Astrocyte of the spinal cord (primary cell): ENCODE measurements around the gene ARHGAP25.

ENCODE experiments used
- DNase-seq: peaks from one replicate; pipeline ENCODE4 v3.0.0; 2011; ENCODE audit warnings: low read depth, low spot score
- H3K4me3 ChIP-seq: 2 replicates; pipeline ENCODE4 v1.5.1; 2011; ENCODE audit warnings: low read depth, mild to moderate bottlenecking, low read length, moderate library complexity
- CTCF ChIP-seq: IDR thresholded peaks from 2 replicates; pipeline ENCODE4 v1.5.1; 2012; ENCODE audit warnings: low read depth, mild to moderate bottlenecking, low read length, inconsistent platforms
- in situ Hi-C: cut with HindIII; loops from 2 replicates; pipeline ENCODE4 v1.10.0; 2017; ENCODE audit warnings: low sequenced_read_pairs

Gene ARHGAP25

DNA sequence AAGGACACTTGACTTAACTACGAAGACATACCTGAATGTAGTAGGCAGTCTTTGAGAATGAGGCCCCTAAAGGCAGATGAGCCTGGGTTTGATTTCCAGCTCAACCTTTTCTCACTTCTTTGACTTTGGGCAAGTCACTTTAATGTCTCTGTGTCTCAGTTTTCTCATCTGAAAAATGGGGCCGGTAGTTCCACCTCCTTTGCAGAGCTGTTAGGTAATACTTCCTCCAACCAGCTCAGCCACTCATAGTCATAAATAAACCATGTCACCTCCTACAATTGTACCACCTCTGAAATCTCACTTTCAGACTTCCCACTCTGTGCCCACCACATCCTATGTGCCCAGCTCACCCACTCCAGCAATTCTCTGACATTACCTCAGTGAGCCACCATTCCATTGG, 10.4 kb downstream of the ARHGAP25 start:
- in situ Hi-C loops = no loop called here
- no peak for TF ChIP-seq CTCF
- no peak for DNase-seq
- H3K4me3 ChIP-seq = no peak overlapping the region

- H3K4me3 ChIP-seq = no peak overlapping the region
- TF ChIP-seq CTCF = no peak
- in situ Hi-C loops = no loop called here
- no peak for DNase-seq
Observed at GRCh38 chr2:68746408-68746807, 11.8 kb downstream of the ARHGAP25 start.

DNA sequence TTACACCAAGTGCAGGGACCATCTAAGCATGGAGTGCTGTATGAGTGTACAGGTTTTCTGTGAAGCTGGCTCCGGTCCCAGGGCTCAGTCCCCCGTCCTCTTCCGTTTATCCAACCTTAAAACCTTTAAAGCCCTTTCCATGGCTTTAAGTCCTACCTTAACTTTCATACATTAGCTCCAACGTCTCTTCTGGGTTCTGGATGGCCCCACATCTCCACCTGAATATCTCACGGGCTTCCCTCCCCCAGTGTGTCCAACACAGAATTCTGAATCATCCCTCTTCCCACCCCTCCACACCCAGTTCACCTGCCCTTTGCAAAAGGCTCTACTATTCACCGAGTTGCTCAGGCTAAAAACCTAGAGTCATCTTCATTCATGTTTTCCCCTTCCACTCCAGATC, 12.8 kb downstream of the ARHGAP25 start:
- H3K4me3 ChIP-seq = no peak overlapping the region
- in situ Hi-C loops = no loop called here
- no peak for DNase-seq
- TF ChIP-seq CTCF = no peak

- DNase-seq = no peak
- no peak for TF ChIP-seq CTCF
- no peak overlapping the region for H3K4me3 ChIP-seq
- in situ Hi-C loops = no loop called here
Observed at GRCh38 chr2:68747900-68748299, 13.3 kb downstream of the ARHGAP25 start.

DNA sequence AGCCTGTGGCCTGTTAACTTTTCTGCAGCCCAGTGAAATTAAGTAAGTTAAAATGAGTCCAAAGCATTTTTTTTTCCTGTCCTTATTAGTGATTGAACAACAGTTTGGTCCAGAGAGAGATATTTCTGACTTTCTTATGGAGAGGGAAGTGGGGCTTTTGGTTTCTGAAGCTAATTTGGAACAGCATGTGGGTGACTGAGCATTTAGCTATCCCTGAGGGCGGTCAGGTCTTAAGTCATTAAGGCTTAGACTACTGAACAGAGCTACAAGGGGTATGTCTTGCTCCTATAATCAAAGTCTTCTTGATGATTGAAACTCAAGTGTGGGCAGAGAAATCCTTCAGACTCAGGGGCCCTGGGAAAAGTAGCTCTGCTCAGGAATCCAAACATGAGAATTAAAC, 14.0 kb downstream of the ARHGAP25 start:
- TF ChIP-seq CTCF = no peak
- no peak overlapping the region for H3K4me3 ChIP-seq
- no peak for DNase-seq
- in situ Hi-C loops = no loop called here

DNA sequence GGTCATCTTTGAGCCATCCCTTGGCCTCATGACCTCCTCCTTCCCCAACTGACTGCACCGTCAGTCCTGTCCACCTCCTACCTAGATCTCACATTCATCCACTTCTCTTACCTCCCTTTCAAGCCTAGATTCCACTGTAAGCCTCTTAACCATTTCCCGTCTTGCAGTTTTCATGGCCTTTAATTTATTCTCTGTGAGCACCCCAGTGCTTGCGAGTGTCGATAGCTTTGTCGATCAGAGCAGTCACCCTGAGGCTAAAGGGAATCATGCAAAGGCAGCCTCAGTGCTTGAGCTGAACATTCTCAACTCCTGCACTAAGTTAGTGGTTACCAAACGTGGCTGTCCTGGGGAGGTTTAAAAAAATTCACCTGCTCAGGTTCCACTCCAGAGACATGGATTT, 14.7 kb downstream of the ARHGAP25 start:
- TF ChIP-seq CTCF = no peak
- no peak overlapping the region for H3K4me3 ChIP-seq
- in situ Hi-C loops = no loop called here
- no peak for DNase-seq
